CD4-positive, alpha-beta T cell treated with Interleukin-6 at 100 ng/mL for 8 hours (primary cell): Measurements from ENCODE around the gene ZNF236.
"Not testable (repeated sequence)": the region's sequence is repeated elsewhere in the genome, so short reads cannot be mapped to it uniquely, and the experiment has no call there.

Experiments used
- DNase-seq: peaks from one replicate; pipeline ENCODE4 v3.0.0-alpha.2; 2020; ENCODE audit warnings: mixed read lengths, low spot score

The ZNF236 gene

GRCh38 chr18:77006305-77007175 is 184.2 kb downstream of the ZNF236 start:
- DNase-seq = no peak

DNA sequence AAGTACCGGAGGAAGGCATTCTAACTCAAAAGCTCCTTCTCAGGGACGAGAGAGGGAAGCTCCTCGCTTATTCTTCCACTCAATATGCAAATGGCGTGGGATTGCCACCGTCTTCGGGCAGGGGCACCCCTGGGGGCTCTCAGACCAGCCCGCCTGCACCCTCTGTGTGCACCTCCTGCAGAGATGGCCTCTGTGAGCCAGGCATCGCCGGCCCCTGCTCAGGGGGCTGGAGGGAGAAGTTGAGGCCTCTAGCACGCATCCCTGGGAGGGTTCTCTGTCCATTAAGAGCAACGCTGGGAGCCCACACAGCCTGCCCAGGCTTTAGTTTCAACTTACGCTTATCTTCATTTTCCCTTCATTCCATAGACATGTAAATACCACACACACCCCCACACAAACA is 184.9 kb downstream of the ZNF236 start:
- no peak for DNase-seq

DNA sequence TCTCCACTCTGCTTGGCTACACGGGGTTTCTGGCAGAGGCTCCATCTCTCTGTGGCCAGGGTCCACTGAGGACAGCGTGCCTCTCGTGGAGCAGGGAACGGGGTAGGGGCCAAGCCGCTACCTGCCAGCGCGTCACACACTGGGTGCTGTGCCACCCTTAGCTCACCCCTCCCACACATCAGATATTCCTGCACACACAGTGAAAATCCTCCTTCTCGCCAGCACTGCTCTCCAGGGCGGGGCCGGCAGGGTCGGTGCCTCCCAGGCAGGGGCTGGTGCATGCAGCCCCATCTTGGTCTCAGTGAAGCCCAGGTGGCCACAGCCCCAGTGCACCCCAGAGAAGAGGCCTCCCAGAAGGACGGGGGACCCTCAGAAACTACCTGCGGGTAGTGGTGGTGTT is 185.6 kb downstream of the ZNF236 start:
- DNase-seq = no peak

GRCh38 chr18:77008576-77009315 is 186.4 kb downstream of the ZNF236 start:
- no peak for DNase-seq

GRCh38 chr18:77009675-77010074 is 187.3 kb downstream of the ZNF236 start:
- DNase-seq = no peak

DNA sequence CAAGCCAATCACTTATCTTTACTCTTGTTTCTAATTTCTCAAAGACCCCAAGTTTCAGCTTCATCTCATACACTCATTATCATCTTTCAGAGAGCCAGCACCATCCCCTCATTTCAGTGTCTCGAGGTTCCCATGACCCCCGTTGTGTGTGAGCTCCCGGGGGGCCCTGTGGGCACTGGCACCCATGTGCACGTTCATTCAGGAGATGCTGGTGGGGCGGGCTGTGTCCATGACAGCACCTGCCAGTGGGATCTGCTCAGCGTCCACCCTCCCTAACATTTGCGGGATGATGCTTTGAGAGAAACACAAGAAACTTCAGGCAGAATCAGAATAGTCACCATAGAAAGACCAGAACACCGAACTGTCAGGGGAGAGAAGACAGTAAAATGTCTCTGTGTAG is 189.8 kb downstream of the ZNF236 start:
- DNase-seq = no peak

- DNase-seq = no peak
Measured at GRCh38 chr18:77012806-77013541, 190.6 kb downstream of the ZNF236 start.

GRCh38 chr18:77013811-77014521 is 191.6 kb downstream of the ZNF236 start:
- DNase-seq = no peak

DNA sequence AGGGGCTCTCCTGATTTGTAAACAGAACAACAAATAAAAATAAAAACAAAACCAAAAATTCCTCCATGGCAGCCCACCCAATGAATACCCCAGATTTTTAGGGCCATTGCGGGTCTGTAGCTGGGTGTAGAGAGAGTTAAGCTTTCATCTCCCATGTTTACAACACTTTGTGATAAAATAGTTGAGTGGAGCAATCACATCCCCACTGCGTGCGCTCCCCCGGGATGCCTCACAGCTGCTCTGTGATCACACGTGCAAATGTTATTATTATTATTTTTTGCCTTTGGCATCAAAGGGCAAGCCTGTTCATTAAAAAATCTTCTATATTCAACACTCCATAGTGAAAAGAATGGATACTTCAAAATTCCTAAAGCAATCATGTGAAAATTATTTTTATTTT is 192.2 kb downstream of the ZNF236 start:
- no peak for DNase-seq

- no peak for DNase-seq
Measured at GRCh38 chr18:77015169-77015568, 192.8 kb downstream of the ZNF236 start.

- no peak for DNase-seq
Measured at GRCh38 chr18:77015771-77016710, 193.7 kb downstream of the ZNF236 start.

GRCh38 chr18:77016936-77017335 is 194.6 kb downstream of the ZNF236 start:
- DNase-seq = no peak

DNA sequence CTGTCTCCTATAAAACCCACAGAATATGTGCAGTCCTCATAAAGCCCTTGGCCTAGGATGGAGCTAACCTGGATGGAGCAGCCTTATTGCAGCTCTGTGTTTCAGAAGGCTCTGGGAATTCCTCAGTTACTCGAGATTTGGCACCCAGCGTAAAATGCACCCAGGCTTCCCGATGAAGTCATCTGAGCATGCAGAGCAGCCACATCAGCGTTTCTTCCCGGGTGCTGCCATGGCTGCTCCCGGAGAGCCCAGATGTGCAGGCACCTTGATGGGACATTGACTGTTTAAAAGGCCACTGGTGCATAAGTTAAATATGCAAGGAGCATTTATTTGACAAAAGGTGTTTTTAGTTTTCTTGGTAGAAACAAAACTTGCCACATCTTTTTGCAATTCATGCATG is 195.0 kb downstream of the ZNF236 start:
- DNase-seq = no peak

GRCh38 chr18:77018650-77019049 is 196.3 kb downstream of the ZNF236 start:
- DNase-seq = not testable (repeated sequence)

DNA sequence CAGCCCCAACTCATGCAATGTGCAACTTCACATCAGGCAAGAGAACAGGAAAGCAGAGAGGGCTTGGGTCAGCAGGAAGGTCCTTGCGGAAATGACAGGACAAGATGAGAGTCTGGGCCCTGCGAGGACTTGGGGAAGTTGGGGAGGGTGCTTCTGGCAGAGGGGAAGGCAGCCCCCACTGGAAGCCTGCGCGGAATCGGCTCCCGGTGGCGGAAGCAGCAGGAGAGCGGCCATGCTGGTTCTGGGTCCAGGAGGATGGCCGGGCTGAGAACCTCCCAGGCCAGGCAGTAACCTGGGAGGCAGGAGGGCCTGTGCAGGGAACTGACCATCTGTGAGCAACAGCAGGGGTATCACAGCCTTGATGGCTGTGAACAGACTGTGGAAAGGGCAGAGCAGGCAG is 197.3 kb downstream of the ZNF236 start:
- no peak for DNase-seq
